H9 (cell line): ENCODE data around the gene TRPM3. TPM values are rescaled to one million over a fixed set of nuclear protein-coding genes. Genes with fewer than 3 reads are reported as not detected.

Experiments used
- DNase-seq: peaks from one replicate; pipeline ENCODE4 v3.0.0-alpha.2; 2017
- H2AFZ ChIP-seq: one replicate; pipeline ENCODE4 v1.6.1; 2013; ENCODE audit warnings: mild to moderate bottlenecking, low read length, control low read depth, moderate library complexity
- H2AK5ac ChIP-seq: 2 replicates; pipeline ENCODE4 v1.6.1; 2013; ENCODE audit warnings: low read length, control low read depth, mixed read lengths; ENCODE audit not compliant: insufficient read length
- H2BK120ac ChIP-seq: one replicate; pipeline ENCODE4 v1.6.1; 2013; ENCODE audit warnings: low read depth, mild to moderate bottlenecking, low read length, control low read depth, inconsistent platforms; ENCODE audit not compliant: poor library complexity, severe bottlenecking
- H2BK12ac ChIP-seq: 2 replicates; pipeline ENCODE4 v1.6.1; 2013; ENCODE audit warnings: low read length, control low read depth, mixed read lengths, low read depth; ENCODE audit not compliant: insufficient read length
- H2BK15ac ChIP-seq: 2 replicates; pipeline ENCODE4 v1.6.1; 2013; ENCODE audit warnings: low read depth, low read length, control low read depth
- H2BK20ac ChIP-seq: one replicate; pipeline ENCODE4 v1.6.1; 2013; ENCODE audit warnings: low read depth, mild to moderate bottlenecking, low read length, control low read depth, inconsistent platforms; ENCODE audit not compliant: poor library complexity, severe bottlenecking
- H2BK5ac ChIP-seq: 2 replicates; pipeline ENCODE4 v1.6.1; 2013; ENCODE audit warnings: low read length, control low read depth, mixed read lengths; ENCODE audit not compliant: insufficient read length
- H3K14ac ChIP-seq: 2 replicates; pipeline ENCODE4 v1.6.1; 2013; ENCODE audit warnings: low read length, control low read depth; ENCODE audit not compliant: insufficient read depth
- H3K18ac ChIP-seq: 2 replicates; pipeline ENCODE4 v1.6.1; 2013; ENCODE audit warnings: low read depth, mild to moderate bottlenecking, mixed read lengths, low read length, control low read depth; ENCODE audit not compliant: insufficient read length
- H3K23ac ChIP-seq: 2 replicates; pipeline ENCODE4 v1.6.1; 2013; ENCODE audit warnings: low read length, control low read depth, mixed read lengths, low read depth; ENCODE audit not compliant: insufficient read length
- H3K23me2 ChIP-seq: 2 replicates; pipeline ENCODE4 v1.6.1; 2013; ENCODE audit warnings: low read depth, mild to moderate bottlenecking, mixed read lengths, low read length, control low read depth; ENCODE audit not compliant: insufficient read length, poor library complexity, severe bottlenecking
- H3K27ac ChIP-seq: 2 replicates; pipeline ENCODE4 v1.5.1; 2013; ENCODE audit warnings: low read length, control low read depth, mixed read lengths, low read depth; ENCODE audit not compliant: insufficient read length
- H3K27me3 ChIP-seq: 2 replicates; pipeline ENCODE4 v1.6.1; 2013; ENCODE audit warnings: low read length, control low read depth, inconsistent platforms; ENCODE audit not compliant: insufficient read depth
- H3K4ac ChIP-seq: 2 replicates; pipeline ENCODE4 v1.6.1; 2013; ENCODE audit warnings: low read depth, mild to moderate bottlenecking, control low read depth, inconsistent platforms, low read length, moderate library complexity
- H3K4me1 ChIP-seq: 2 replicates; pipeline ENCODE4 v1.6.1; 2013; ENCODE audit warnings: low read length, control low read depth, inconsistent platforms; ENCODE audit not compliant: insufficient read depth
- H3K4me2 ChIP-seq: 2 replicates; pipeline ENCODE4 v1.6.1; 2013; ENCODE audit warnings: low read length, control low read depth, mixed read lengths; ENCODE audit not compliant: insufficient read length, insufficient read depth
- H3K56ac ChIP-seq: 2 replicates; pipeline ENCODE4 v1.6.1; 2013; ENCODE audit warnings: low read depth, mild to moderate bottlenecking, mixed read lengths, low read length, control low read depth; ENCODE audit not compliant: insufficient read length
- H3K79me1 ChIP-seq: 2 replicates; pipeline ENCODE4 v1.6.1; 2013; ENCODE audit warnings: low read depth, mild to moderate bottlenecking, moderate library complexity, low read length, control low read depth, inconsistent platforms; ENCODE audit not compliant: insufficient read depth, poor library complexity, severe bottlenecking
- H3K79me2 ChIP-seq: 2 replicates; pipeline ENCODE4 v1.6.1; 2013; ENCODE audit warnings: low read length, control low read depth, inconsistent platforms; ENCODE audit not compliant: insufficient read depth
- H3K9ac ChIP-seq: 2 replicates; pipeline ENCODE4 v1.6.1; 2013; ENCODE audit warnings: low read length, control low read depth, mixed read lengths; ENCODE audit not compliant: insufficient read length; ENCODE audit errors: extremely low read depth
- H3K9me3 ChIP-seq: one replicate; pipeline ENCODE4 v1.6.1; 2013; ENCODE audit warnings: low read depth, low read length, inconsistent platforms; ENCODE audit not compliant: control insufficient read depth
- H3T11ph ChIP-seq: one replicate; pipeline ENCODE4 v1.6.1; 2013; ENCODE audit warnings: mild to moderate bottlenecking, low read length, control low read depth, inconsistent platforms
- H4K20me1 ChIP-seq: one replicate; pipeline ENCODE4 v1.6.1; 2013; ENCODE audit not compliant: control insufficient read depth, insufficient read length, insufficient read depth
- H4K5ac ChIP-seq: 2 replicates; pipeline ENCODE4 v1.6.1; 2013; ENCODE audit warnings: low read depth, mild to moderate bottlenecking, mixed read lengths, low read length, control low read depth; ENCODE audit not compliant: insufficient read length
- H4K8ac ChIP-seq: replicated peaks from 2 replicates; pipeline ENCODE4 v1.6.1; 2013; ENCODE audit warnings: low read length, control low read depth, mixed read lengths, low read depth; ENCODE audit not compliant: insufficient read length
- H4K91ac ChIP-seq: 2 replicates; pipeline ENCODE4 v1.6.1; 2013; ENCODE audit warnings: low read depth, mild to moderate bottlenecking, moderate library complexity, mixed read lengths, low read length, control low read depth; ENCODE audit not compliant: insufficient read length
- H3K27ac Mint-ChIP-seq, 3 experiments: 2 replicates in 2 of 3; 3 replicates in 1 of 3; pipeline ENCODE4 v1.8.0; 2020 to 2021; ENCODE audit warnings: mixed read lengths in 3 of 3, mild to moderate bottlenecking in 1 of 3, moderate library complexity in 1 of 3
- H3K27me3 Mint-ChIP-seq: 2 replicates; pipeline ENCODE4 v1.8.0; 2021; ENCODE audit warnings: low read depth, mild to moderate bottlenecking, moderate library complexity, mixed read lengths
- H3K36me3 Mint-ChIP-seq, 3 experiments: 2 replicates in 2 of 3; 3 replicates in 1 of 3; pipeline ENCODE4 v1.8.0; 2020 to 2021; ENCODE audit warnings: low read depth in 3 of 3, mixed read lengths in 3 of 3; ENCODE audit not compliant: insufficient read depth in 1 of 3
- H3K4me1 Mint-ChIP-seq, 2 experiments: 2 replicates each; pipeline ENCODE4 v1.8.0; 2020; ENCODE audit warnings: mixed read lengths in 2 of 2
- H3K4me3 Mint-ChIP-seq, 2 experiments: 2 replicates in 1 of 2; 3 replicates in 1 of 2; pipeline ENCODE4 v1.8.0; 2020 to 2021; ENCODE audit warnings: mild to moderate bottlenecking in 2 of 2, mixed read lengths in 2 of 2, moderate library complexity in 1 of 2
- H3K9me3 Mint-ChIP-seq, 2 experiments: 2 replicates in 1 of 2; 3 replicates in 1 of 2; pipeline ENCODE4 v1.8.0; 2020; ENCODE audit warnings: mild to moderate bottlenecking in 2 of 2, mixed read lengths in 2 of 2, moderate library complexity in 1 of 2
- WGBS: extraction: QIAGEN DNeasy Blood & Tissue Kit; methylation state at CpG from one replicate; pipeline ENCODE4 v1.1.7; 2013; ENCODE audit warnings: missing lambda C conversion rate, low lambda C conversion rate, mixed read lengths; ENCODE audit not compliant: insufficient read length; ENCODE audit errors: extremely low coverage; 5-methylcytosine and 5-hydroxymethylcytosine counted together
- total RNA-seq: library from RNA; stranded (reverse); gene quantifications from 2 replicates; pipeline ENCODE4 v1.2.1, GENCODE V29; 2021
- TF ChIP-seq, protein P1 (sequence below): fragments of 200-600 bp; sonication (generic); conservative IDR thresholded peaks from 3 replicates; pipeline ENCODE4 v1.8.0; 2021; ENCODE audit warnings: antibody characterized with exemption, mild to moderate bottlenecking

Gene TRPM3
- total RNA-seq, 1 experiment from 2014 or later = 10.3 TPM

DNA sequence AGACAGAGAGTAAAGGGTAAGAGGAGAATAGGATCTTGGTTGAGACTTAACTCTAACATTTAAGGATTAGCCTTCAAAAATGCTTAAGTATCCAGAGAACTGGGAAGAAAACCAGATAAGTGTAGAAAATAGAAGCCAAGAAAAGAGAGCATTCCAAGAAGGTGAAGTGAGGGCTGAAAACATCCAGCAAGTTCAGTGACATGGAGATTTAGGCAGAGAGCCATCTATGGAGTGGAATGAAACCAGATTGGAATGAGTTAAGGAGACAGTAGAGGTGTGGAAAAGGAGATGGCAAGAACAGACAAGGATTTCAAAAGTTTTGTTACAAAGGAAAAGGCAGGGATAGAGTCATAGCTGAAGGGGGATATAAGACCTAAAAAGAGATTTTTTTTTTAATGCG is 188.1 kb downstream of the TRPM3 start:
- Mint-ChIP-seq H3K4me3 (no peak overlapping the region), H3K36me3 (no peaks in the 10 kb centered on the region), H3K4me1 (peaks cover 13 to 15% of the 10 kb centered on the region in 2 experiments), H3K27ac (no peak overlapping the region), H3K9me3 (no peaks in the 10 kb centered on the region), H3K27me3 (no peaks in the 10 kb centered on the region; the same call in 1 of the 2 replicates)
- no peak for DNase-seq
- Histone ChIP-seq H3K4ac (no peak overlapping the region), H3T11ph (no peak overlapping the region), H3K23ac (no peak overlapping the region), H3K79me1 (no peaks in the 10 kb centered on the region), H2AK5ac (no peak overlapping the region), H3K18ac (no peak overlapping the region), H4K20me1 (no peaks in the 10 kb centered on the region), H3K9me3 (no peaks in the 10 kb centered on the region), H2BK12ac (no peak overlapping the region), H3K23me2 (no peaks in the 10 kb centered on the region), H2BK5ac (no peak overlapping the region), H4K5ac (no peak overlapping the region), H3K27ac (no peak overlapping the region), H2BK15ac (no peak overlapping the region), H4K8ac (no peak overlapping the region), H3K56ac (no peak overlapping the region), H3K14ac (no peak overlapping the region), H3K4me2 (no peak overlapping the region), H2BK120ac (no peak overlapping the region), H3K4me1 (peaks cover 7% of the 10 kb centered on the region; the same call in 1 of the 2 replicates), H4K91ac (no peak overlapping the region), H3K9ac (no peak overlapping the region), H2AFZ (no peak overlapping the region), H3K27me3 (no peaks in the 10 kb centered on the region), H2BK20ac (no peak overlapping the region), H3K79me2 (no peaks in the 10 kb centered on the region)
- TF ChIP-seq, protein P1, sequence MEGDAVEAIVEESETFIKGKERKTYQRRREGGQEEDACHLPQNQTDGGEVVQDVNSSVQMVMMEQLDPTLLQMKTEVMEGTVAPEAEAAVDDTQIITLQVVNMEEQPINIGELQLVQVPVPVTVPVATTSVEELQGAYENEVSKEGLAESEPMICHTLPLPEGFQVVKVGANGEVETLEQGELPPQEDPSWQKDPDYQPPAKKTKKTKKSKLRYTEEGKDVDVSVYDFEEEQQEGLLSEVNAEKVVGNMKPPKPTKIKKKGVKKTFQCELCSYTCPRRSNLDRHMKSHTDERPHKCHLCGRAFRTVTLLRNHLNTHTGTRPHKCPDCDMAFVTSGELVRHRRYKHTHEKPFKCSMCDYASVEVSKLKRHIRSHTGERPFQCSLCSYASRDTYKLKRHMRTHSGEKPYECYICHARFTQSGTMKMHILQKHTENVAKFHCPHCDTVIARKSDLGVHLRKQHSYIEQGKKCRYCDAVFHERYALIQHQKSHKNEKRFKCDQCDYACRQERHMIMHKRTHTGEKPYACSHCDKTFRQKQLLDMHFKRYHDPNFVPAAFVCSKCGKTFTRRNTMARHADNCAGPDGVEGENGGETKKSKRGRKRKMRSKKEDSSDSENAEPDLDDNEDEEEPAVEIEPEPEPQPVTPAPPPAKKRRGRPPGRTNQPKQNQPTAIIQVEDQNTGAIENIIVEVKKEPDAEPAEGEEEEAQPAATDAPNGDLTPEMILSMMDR = no peak
- 100% methylated on average over 1 of the region's 1 CpG for WGBS
